Stomach (tissue), 9 donors: ENCODE data around the gene GPR143. TPM values are rescaled to one million over a fixed set of nuclear protein-coding genes. Genes with fewer than 3 reads are reported as not detected.

Experiments
- DNase-seq, 2 donors: peaks; one replicate each; pipeline versions ENCODE4 v3.0.0 to v3.0.0-alpha.2; 2013 to 2019
- H3K27ac ChIP-seq, 5 donors: fragments of 200-600 bp in 4 of 5; sonication (generic) in 4 of 5; one replicate each; pipeline ENCODE4 v1.5.1; 2013 to 2019; ENCODE audit warnings: mild to moderate bottlenecking in 1 of 5, moderate library complexity in 1 of 5
- H3K27me3 ChIP-seq, 3 donors: fragments of 200-600 bp; sonication (generic); one replicate each; pipeline ENCODE4 v1.5.1; 2017 to 2019; ENCODE audit warnings: mixed run types in 1 of 3
- H3K36me3 ChIP-seq, 4 donors: fragments of 200-600 bp; sonication (generic); 1 replicate in 3 of 4; 2 replicates in 1 of 4; pipeline ENCODE4 v1.5.1; 2016 to 2019
- H3K4me1 ChIP-seq, 4 donors: fragments of 200-600 bp; sonication (generic); one replicate each; pipeline ENCODE4 v1.5.1; 2016 to 2019
- H3K4me3 ChIP-seq, 4 donors: fragments of 200-600 bp; sonication (generic) in 3 of 4; one replicate each; pipeline ENCODE4 v1.5.1; 2016 to 2019; ENCODE audit warnings: mild to moderate bottlenecking in 1 of 4
- H3K9me3 ChIP-seq, 4 donors: fragments of 200-600 bp; sonication (generic); one replicate each; pipeline ENCODE4 v1.5.1; 2016 to 2019
- EP300 ChIP-seq: sonication (generic); formaldehyde crosslinking; IDR thresholded peaks from one replicate; pipeline ENCODE4 v1.6.1; 2017; ENCODE audit warnings: antibody characterized with exemption
- POLR2A ChIP-seq, 4 donors: fragments of 450-650 bp; IDR thresholded peaks; one replicate each; pipeline ENCODE4 v1.6.1; 2016; ENCODE audit warnings: antibody characterized with exemption in 4 of 4, control low read depth in 2 of 4, mild to moderate bottlenecking in 1 of 4, moderate library complexity in 1 of 4
- POLR2AphosphoS5 ChIP-seq, 3 donors: sonication (generic); formaldehyde crosslinking; IDR thresholded peaks; one replicate each; pipeline ENCODE4 v1.6.1; 2016; ENCODE audit warnings: antibody characterized with exemption in 3 of 3
- WGBS, 5 donors: extraction: QIAGEN DNeasy Blood & Tissue Kit in 3 of 5; methylation state at CpG; one replicate each; pipeline versions ENCODE4 v1.1.5 to v1.1.7; 2013 to 2018; 5-methylcytosine and 5-hydroxymethylcytosine counted together
- intact Hi-C: fragments of 100-400 bp; cut with DNase I; formaldehyde crosslinking; loops from one replicate; pipeline ENCODE4 v1.15.1; 2023; ENCODE audit warnings: low total_unique reads
- polyA plus RNA-seq, 3 donors: library from polyadenylated mRNA; stranded (reverse); fragments of 200-250 nt; gene quantifications; one replicate each; pipeline ENCODE4 v1.2.3, GENCODE V29; 2013
- total RNA-seq, 5 donors: library from RNA; depleted of rRNA; stranded (reverse); fragments of >200 nt; gene quantifications; one replicate each; pipeline versions ENCODE4 v1.1.0 to v1.2.3, GENCODE V29; 2014 to 2016
- TF ChIP-seq, protein P1 (sequence below), 7 experiments: fragments of 450-650 bp in 4 of 7; fragments of 200-600 bp in 3 of 7; sonication (generic) in 3 of 7; IDR thresholded peaks; one replicate each; pipeline ENCODE4 v1.5.1; 2016 to 2019; ENCODE audit warnings: antibody characterized with exemption in 7 of 7, control low read depth in 2 of 7, mild to moderate bottlenecking in 1 of 7
- donor health status: healthy with polysubstance abuse.
- donor health status: Bipolar disorder and iron deficiency.
- donor health status: healthy.

The GPR143 gene
- total and polyA plus RNA-seq, 8 donors, result 0.46 to 2.3 (median 1.2) TPM; not detected in 4

DNA sequence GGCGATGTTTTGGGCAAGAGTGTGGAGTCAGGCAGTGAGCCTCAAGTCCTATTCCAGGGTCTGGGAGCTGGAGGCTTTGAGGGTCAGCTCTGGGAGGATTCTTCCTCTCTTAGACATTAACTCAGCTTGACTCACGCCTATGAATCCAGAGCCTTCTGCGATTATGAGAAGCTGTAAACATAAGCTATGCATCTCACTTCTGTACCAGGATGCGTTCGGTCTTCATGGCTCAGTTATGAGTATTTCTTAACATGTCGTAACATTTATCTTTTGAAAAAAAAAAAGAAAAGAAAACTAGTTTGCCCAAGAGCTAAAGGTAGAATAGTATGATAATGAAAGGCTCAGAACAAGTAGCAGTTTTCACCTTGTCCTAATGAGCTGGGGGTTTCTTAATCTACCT, 25.2 kb upstream of the GPR143 start:
- WGBS, 5 donors, result 83 to 85% (median 85%) methylated on average over 6 of the region's 6 CpGs
- no peak overlapping the region for H3K27ac ChIP-seq
- TF ChIP-seq, protein P1, sequence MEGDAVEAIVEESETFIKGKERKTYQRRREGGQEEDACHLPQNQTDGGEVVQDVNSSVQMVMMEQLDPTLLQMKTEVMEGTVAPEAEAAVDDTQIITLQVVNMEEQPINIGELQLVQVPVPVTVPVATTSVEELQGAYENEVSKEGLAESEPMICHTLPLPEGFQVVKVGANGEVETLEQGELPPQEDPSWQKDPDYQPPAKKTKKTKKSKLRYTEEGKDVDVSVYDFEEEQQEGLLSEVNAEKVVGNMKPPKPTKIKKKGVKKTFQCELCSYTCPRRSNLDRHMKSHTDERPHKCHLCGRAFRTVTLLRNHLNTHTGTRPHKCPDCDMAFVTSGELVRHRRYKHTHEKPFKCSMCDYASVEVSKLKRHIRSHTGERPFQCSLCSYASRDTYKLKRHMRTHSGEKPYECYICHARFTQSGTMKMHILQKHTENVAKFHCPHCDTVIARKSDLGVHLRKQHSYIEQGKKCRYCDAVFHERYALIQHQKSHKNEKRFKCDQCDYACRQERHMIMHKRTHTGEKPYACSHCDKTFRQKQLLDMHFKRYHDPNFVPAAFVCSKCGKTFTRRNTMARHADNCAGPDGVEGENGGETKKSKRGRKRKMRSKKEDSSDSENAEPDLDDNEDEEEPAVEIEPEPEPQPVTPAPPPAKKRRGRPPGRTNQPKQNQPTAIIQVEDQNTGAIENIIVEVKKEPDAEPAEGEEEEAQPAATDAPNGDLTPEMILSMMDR (IDR thresholded peaks at IDR 0.05), result no peak
- no peak for TF ChIP-seq EP300
- no peak for TF ChIP-seq POLR2AphosphoS5 (IDR thresholded peaks at IDR 0.05)
- TF ChIP-seq POLR2A (IDR thresholded peaks at IDR 0.05), result no peak
- H3K4me3 ChIP-seq, result no peak overlapping the region
- no peak for DNase-seq
- intact Hi-C loops, result no loop called here
- H3K9me3 ChIP-seq, result peaks cover 0 to 14% (median 7%) of the 10 kb centered on the region in 4 donors
- H3K4me1 ChIP-seq, result peaks cover 0 to 19% (median 10%) of the 10 kb centered on the region in 4 donors
- H3K36me3 ChIP-seq, result no peaks in the 10 kb centered on the region
- H3K27me3 ChIP-seq, result peaks cover 2 to 21% (median 10%) of the 10 kb centered on the region in 3 donors

DNA sequence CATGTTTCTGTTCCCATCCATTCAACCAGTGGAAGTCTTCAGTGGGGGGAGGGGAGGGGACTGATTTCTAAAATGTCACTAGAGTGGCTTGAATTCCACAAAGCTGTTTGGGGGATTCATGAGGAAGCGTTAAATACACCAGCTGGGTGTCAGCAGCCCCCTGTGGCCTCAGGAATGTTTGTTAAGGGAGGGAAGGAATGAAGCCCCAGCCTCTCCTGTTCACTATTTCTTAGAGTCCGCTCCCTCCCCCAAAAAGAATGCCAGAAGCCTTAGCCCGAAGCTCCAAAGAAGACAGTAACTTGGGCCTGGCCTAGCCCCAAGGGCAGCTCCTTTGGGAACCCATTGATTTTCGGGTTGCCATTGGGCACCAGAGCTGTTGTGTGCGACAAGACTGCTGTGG, 23.9 kb upstream of the GPR143 start:
- H3K36me3 ChIP-seq, result no peaks in the 10 kb centered on the region
- H3K9me3 ChIP-seq, result peaks cover 0 to 3% (median under 1%) of the 10 kb centered on the region in 4 donors
- intact Hi-C loops, result no loop called here
- peaks cover 8 to 33% (median 21%) of the 10 kb centered on the region in 3 donors for H3K27me3 ChIP-seq
- TF ChIP-seq, protein P1 (IDR thresholded peaks at IDR 0.05), result no peak
- TF ChIP-seq POLR2AphosphoS5 (IDR thresholded peaks at IDR 0.05) (no peak), POLR2A (IDR thresholded peaks at IDR 0.05) (no peak), EP300 (no peak)
- WGBS, 5 donors, result 52 to 86% (median 76%) methylated on average over 4 to 5 of the region's 5 CpGs
- no peak for DNase-seq
- no peak overlapping the region for H3K4me3 ChIP-seq
- peaks cover 0 to 25% (median 10%) of the 10 kb centered on the region in 4 donors for H3K4me1 ChIP-seq
- no peak overlapping the region for H3K27ac ChIP-seq

DNA sequence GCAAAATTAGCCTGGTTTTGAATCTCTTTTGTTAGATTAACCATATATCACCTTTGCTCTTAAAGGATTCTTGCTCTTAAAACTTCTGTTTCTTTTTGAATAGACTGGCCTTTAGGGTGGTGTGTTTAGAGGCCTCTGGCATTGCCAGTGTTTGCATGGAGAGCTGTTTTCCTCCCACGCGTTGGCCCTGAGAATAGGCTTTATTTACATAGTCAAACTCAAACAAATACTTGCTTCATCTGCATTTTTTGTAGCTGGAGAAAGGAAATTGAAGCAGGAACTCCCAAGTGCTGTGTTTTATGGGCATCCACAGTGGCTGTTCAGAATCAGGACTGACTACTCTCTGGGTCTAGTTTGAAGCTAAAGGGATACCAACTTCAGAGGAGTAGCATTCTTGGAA, 23.3 kb upstream of the GPR143 start:
- H3K27me3 ChIP-seq, result peaks cover 8 to 33% (median 21%) of the 10 kb centered on the region in 3 donors
- H3K4me3 ChIP-seq, result no peak overlapping the region
- peaks cover 0 to 25% (median 10%) of the 10 kb centered on the region in 4 donors for H3K4me1 ChIP-seq
- DNase-seq, result peak; percentile 47 to 50
- 7 to 29% (median 10%) methylated on average over 2 of the region's 2 CpGs for WGBS, 5 donors
- intact Hi-C loops, result no loop called here
- H3K36me3 ChIP-seq, result no peaks in the 10 kb centered on the region
- H3K9me3 ChIP-seq, result peaks cover 0 to 3% (median 0%) of the 10 kb centered on the region in 4 donors
- no peak overlapping the region for H3K27ac ChIP-seq
- no peak for TF ChIP-seq POLR2AphosphoS5 (IDR thresholded peaks at IDR 0.05)
- no peak for TF ChIP-seq EP300
- TF ChIP-seq POLR2A (IDR thresholded peaks at IDR 0.05), result no peak

DNA sequence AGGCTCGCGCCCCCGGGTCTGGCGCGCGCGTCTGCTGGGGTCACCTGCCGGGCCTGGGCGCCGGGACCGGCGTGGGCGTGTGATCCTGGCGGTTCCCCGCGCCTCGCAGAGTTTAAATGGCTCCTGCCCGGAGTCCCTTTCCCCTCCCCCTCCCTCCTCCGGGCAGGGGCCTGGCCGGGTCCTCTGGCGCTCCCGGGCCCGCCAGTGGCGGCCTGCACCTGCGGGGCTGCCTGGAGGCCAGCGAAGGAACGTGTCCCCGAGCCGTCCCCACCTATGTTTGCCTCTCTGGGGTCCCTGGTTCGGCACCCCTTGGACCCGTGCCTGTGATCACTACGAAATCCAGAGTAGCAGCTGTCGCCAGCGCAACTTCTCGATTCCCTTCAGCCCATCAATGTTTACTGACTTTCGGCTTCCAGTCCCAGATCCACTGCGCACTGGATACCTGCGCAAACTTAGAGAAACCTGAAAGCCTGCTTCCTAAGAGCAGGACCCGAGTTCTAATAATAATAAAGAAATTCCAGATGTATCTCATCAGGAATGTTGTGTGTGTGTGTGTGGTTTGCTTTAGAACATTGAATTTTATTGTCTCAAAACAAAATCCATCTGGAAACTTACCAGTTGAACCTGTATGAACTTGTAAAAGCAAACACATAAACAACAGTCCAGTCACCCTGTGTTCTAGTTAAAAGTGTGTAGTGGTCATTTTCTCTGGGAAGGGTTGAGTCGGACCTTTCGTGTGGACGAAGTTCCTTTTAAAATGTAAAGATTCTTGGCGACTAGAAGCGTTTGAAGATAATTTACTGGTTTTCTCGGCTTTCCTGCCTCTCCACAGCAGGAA, 21.4 kb upstream of the GPR143 start:
- Histone ChIP-seq H3K27ac (peak overlapping the region; percentile 55 to 80 (median 68)), H3K9me3 (peaks cover 0 to 3% (median 0%) of the 10 kb centered on the region in 4 donors), H3K27me3 (peaks cover 8 to 33% (median 21%) of the 10 kb centered on the region in 3 donors), H3K4me3 (peak overlapping the region; percentile 47 to 60 (median 52)), H3K4me1 (peaks cover 0 to 25% (median 10%) of the 10 kb centered on the region in 4 donors), H3K36me3 (no peaks in the 10 kb centered on the region)
- 1 to 18% (median 7%) methylated on average over 14 to 45 of the region's 45 CpGs for WGBS, 5 donors
- peak in 1 of 2 donors; percentile 58 for DNase-seq
- no peak for TF ChIP-seq POLR2AphosphoS5 (IDR thresholded peaks at IDR 0.05)
- TF ChIP-seq POLR2A (IDR thresholded peaks at IDR 0.05), result no peak
- TF ChIP-seq, protein P1 (IDR thresholded peaks at IDR 0.05), result no peak
- no peak for TF ChIP-seq EP300
- intact Hi-C loops, result no loop called here
